Measurements from ENCODE around the gene ABHD14A.

DNA sequence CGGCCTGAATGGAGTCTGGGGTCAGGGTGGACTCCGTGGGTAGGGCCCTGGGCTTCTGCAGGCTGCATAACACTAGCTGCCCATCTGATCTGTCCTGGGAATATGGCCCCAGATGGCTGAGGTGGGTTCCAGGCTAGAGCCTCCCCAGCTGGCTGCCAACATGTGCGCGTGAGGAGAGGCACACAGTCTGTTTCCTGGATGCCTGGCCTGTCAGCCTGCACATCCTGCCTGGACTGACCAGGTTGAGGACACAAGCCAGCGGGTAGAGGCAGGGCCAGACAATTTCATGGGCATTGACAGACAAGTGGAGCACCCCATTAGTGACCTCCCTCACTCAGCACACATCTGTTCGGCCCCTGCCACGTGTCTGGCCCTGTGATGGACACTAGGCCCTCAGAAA, 50.6 kb downstream of the ABHD14A start:
- TF ChIP-seq, protein P1, sequence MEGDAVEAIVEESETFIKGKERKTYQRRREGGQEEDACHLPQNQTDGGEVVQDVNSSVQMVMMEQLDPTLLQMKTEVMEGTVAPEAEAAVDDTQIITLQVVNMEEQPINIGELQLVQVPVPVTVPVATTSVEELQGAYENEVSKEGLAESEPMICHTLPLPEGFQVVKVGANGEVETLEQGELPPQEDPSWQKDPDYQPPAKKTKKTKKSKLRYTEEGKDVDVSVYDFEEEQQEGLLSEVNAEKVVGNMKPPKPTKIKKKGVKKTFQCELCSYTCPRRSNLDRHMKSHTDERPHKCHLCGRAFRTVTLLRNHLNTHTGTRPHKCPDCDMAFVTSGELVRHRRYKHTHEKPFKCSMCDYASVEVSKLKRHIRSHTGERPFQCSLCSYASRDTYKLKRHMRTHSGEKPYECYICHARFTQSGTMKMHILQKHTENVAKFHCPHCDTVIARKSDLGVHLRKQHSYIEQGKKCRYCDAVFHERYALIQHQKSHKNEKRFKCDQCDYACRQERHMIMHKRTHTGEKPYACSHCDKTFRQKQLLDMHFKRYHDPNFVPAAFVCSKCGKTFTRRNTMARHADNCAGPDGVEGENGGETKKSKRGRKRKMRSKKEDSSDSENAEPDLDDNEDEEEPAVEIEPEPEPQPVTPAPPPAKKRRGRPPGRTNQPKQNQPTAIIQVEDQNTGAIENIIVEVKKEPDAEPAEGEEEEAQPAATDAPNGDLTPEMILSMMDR (IDR thresholded peaks at IDR 0.05 in 4 of 5, conservative IDR thresholded peaks at IDR 0.05 in 1 of 5), result no peak
- TF ChIP-seq POLR2A (IDR thresholded peaks at IDR 0.05), result no peak
